Medulla oblongata (tissue), 1 donor: ENCODE measurements around the gene FBXO3.
"Not testable (repeated sequence)": the region's sequence is repeated elsewhere in the genome, so short reads cannot be mapped to it uniquely, and the experiment has no call there.

Experiments
- DNase-seq: peaks from one replicate; pipeline ENCODE4 v3.0.0-alpha.2; 2015; ENCODE audit errors: extremely low spot score

The FBXO3 gene, protein sequence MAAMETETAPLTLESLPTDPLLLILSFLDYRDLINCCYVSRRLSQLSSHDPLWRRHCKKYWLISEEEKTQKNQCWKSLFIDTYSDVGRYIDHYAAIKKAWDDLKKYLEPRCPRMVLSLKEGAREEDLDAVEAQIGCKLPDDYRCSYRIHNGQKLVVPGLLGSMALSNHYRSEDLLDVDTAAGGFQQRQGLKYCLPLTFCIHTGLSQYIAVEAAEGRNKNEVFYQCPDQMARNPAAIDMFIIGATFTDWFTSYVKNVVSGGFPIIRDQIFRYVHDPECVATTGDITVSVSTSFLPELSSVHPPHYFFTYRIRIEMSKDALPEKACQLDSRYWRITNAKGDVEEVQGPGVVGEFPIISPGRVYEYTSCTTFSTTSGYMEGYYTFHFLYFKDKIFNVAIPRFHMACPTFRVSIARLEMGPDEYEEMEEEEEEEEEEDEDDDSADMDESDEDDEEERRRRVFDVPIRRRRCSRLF

DNA sequence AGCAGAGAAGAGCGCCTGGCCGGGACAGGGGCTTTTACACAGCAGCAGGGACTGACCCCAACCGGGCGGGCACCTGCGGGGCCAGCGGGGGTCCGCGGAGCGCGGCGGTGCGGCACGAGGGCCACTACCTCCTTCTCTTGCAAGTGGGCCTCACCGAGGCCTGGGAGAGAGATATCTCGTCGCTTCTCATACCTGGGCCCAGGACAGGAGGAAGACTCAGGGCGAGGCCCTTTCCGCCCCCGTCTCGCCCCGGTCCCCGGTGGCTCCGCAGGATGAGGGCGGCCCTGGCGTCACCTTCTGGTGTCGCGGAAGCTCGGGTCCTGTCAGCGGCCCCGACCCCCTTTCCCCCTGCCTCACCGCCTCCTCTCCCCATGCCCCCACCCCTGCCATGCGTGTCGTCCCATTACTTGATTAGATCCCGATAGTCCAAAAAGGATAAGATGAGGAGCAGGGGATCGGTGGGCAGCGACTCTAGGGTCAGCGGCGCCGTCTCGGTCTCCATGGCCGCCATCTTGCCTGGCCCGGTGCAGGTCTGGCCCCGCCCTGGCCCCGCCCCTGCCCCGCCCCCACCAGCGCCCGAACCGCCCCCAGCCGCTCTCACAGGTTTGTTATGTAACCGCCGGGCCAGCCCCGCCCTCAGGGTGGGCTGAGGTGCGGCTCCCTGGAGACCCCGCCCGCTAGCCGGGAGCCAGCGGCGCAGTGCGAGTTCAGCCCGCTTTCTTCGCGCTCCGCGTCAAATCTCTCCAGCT lies at the start of gene FBXO3:
Gene FBXO3 (minus strand): TSS at position 534 of the 749 bp plus-strand sequence. CDS start 23 bp downstream, at position 511.
- DNase-seq: peak; percentile 90

GRCh38 chr11:33822981-33823380 lies 48.7 kb upstream of the FBXO3 start:
- DNase-seq: not testable (repeated sequence)

DNA sequence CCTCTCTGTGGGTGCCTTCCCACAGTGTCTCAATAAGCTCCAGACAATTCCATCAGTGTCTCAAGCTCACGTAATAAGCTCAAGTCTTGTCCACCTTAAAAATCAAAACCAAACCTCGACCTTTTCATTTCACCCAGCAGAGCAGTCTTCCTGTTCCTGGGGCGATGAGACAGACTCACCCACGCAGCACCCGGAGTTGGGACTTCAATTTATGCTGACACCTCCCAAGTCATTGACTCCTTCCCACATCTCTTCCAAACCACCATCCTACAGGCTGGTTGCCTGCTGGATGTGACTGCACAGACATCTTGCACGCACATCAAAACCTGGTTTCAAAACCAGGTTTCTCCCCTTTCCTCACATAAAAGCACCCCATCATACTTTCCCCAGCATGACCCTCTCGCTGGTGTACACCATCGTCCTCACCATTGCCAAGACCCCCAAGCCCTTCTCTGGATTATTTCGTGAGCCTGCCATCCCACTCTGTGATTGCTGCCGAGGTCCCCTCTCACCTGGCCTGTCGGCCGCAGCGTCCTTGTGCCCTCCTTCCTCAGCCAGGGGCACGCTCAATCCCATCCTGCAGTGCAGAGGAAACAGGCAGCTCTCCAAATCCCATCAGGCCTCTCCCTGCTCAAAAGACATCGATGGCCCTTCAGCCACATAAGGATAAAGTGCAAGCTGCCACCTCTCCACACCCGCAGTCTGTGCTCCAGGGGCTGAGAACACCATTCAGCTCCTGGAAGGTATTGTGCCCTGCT lies 45.1 kb upstream of the FBXO3 start:
- DNase-seq: no peak

GRCh38 chr11:33808228-33808828 lies 34.0 kb upstream of the FBXO3 start:
- peak; percentile 90 for DNase-seq

GRCh38 chr11:33804471-33804870 lies 30.2 kb upstream of the FBXO3 start:
- DNase-seq: no peak

DNA sequence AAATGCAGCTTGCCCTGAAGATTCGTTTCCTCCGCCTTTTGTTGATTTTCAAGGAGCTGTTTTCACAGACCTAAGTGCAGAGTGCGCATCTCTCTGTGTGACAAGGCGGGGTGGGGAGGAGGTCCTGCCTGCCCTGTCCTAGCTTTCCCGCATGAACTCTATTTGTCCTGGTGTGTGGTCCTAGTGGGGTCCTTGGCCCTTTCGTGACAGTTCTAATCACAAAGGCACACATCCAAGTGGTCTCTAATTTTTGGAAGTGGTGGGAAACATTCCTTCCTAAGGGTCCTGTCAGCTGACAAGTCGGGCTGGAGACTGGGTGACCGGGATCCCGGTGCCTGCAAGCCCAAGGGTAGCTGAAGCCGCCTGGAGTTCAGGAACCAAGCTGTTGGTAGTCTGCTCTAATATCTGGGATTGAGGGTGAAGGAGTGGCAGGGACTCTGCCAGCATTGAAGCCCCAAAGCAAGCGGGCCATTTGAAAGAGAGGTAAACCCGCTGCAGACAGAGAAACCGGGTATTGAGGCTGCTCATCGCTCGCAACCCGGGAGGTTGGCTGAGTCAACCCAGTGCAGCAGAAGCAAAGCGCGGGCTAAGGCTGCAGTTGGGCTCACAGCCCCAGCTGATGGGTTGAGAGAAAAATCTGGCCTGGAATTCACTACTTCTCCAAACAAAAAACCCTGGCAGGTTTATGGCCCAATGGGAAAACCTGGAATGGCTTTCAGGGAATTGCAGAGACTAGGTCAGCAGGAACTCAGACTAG lies 28.1 kb upstream of the FBXO3 start:
- peak; percentile 33 for DNase-seq

- no peak for DNase-seq
These were observed 27.5 kb upstream of the FBXO3 start for GRCh38 chr11:33801821-33802193.

DNA sequence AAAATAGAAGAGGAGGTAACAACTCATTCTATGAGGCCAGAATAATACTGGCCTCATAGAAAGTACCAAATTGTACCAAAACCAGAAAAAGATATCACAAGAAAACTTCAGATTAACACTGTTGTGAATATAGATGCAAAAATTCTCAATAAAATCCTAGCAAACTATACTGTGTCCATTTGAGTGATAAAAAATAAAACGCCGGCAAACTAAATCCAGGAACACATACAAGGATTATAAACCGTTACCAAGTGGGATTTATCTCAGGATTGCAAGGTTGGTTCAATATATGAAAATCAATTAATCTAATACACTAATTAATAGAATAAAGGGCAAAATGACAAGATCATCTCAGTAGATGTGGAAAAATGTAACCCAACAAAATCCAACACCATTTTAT lies 23.6 kb upstream of the FBXO3 start:
- DNase-seq: no peak

DNA sequence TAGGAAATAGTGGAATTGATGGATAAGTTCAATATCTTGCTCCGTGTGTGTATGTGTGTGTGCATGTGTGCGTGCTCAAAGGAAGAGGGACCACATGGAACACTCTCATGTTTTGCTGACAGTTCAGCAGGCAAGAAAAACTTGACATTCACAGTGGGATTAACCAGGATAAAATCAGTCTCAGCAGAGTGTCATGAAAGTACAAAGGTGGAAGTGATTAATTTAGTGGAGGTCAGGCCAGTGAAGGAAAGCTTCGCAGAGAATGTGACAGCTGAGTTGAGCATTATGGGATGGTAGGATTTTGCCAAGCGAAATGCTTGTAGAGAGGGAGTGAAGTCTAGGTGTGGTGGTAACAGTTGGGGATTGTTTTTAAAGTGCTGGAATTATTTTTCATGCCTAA lies 15.7 kb upstream of the FBXO3 start:
- no peak for DNase-seq

- DNase-seq: not testable (repeated sequence)
These were observed 13.8 kb upstream of the FBXO3 start for GRCh38 chr11:33788095-33788494.

- no peak for DNase-seq
These were observed 12.8 kb upstream of the FBXO3 start for GRCh38 chr11:33787076-33787475.

- DNase-seq: no peak
These were observed 11.3 kb upstream of the FBXO3 start for GRCh38 chr11:33785609-33786008.

DNA sequence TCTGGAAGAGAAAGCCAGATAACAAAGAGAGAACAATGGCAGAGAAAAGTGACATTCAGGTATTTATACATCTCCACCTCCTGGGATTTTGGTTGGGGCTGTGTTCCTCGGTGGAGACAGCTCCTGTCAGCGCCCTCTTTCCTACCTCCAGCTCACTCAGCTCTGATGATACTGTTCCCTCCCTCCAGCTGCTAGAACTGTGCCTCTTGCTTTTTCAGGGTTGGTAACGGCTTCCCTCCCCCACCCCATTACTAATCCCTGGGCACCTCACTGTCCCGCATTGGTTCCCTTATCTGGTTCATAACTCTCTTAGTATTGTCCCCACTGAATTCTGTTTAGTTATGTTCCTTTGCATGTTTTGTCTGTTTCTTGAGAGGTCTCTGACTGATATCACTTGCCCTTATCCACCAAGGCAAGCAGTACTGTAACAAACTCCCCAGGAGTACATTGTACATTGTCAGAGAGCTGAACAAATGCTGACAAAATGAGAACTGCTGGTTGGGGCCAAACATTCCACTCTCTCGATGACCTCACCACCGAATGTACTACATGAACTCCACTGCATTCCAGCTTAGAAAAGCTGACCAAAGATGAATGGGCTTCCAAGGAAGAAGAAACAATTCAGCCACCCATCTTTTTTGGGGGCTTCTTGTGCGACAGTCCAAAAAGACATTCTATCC lies 5.7 kb upstream of the FBXO3 start:
- no peak for DNase-seq

DNA sequence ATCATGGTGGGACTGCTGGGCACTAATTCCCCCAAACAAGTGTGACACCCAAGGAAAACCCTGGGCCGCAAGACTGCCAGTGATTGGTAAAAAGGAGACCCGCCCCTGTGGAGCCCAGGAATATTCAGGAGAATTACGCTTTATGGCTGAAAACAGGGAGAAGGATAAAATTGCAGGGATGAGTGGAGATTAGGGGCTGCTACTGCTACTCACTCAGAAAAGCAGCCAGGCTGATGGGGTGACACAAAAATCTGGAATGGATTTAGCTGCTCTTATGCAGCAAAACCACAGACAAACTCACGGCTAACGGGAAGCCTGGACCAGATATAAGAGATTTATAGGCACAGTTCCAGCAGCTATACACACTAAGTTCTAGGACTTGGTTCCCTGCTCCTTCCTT lies 4.4 kb upstream of the FBXO3 start:
- no peak for DNase-seq

GRCh38 chr11:33777906-33778305 lies 3.6 kb upstream of the FBXO3 start:
- no peak for DNase-seq

- DNase-seq: no peak
These were observed 1.6 kb upstream of the FBXO3 start for GRCh38 chr11:33775832-33776470.

- DNase-seq: no peak
These were observed 1.1 kb upstream of the FBXO3 start for GRCh38 chr11:33775467-33775807.

GRCh38 chr11:33774736-33775466 lies 581 bp upstream of the FBXO3 start:
- no peak for DNase-seq

GRCh38 chr11:33773404-33773986 lies 825 bp downstream of the FBXO3 start:
- peak; percentile 33 for DNase-seq
